HG02763 (cell line): ENCODE results near the gene TLE6.
"Not testable (repeated sequence)": the region's sequence is repeated elsewhere in the genome, so short reads cannot be mapped to it uniquely, and the experiment has no call there.

Experiments used
- ATAC-seq: cut with Tn5 transposase; IDR thresholded peaks from one replicate; pipeline ENCODE4 v1.9.1; 2021; ENCODE audit warnings: mild to moderate bottlenecking, moderate library complexity; ENCODE audit not compliant: unreplicated experiment

The TLE6 gene

GRCh38 chr19:2973229-2973628 is 4.1 kb upstream of the TLE6 start:
- ATAC-seq, result no peak

- ATAC-seq, result no peak
These were observed 2.9 kb upstream of the TLE6 start for GRCh38 chr19:2974342-2975041.

- no peak for ATAC-seq
These were observed 759 bp upstream of the TLE6 start for GRCh38 chr19:2976609-2977000.

- no peak for ATAC-seq
These were observed 378 bp downstream of the TLE6 start for GRCh38 chr19:2977746-2978138.

GRCh38 chr19:2978166-2978767 is 903 bp downstream of the TLE6 start:
- no peak for ATAC-seq

GRCh38 chr19:2978772-2979171 is 1.4 kb downstream of the TLE6 start:
- no peak for ATAC-seq

- no peak for ATAC-seq
These were observed 4.5 kb downstream of the TLE6 start for GRCh38 chr19:2981898-2982297.

GRCh38 chr19:2982561-2982960 is 5.2 kb downstream of the TLE6 start:
- no peak for ATAC-seq

- ATAC-seq, result no peak
These were observed 5.6 kb downstream of the TLE6 start for GRCh38 chr19:2982983-2983350.

- ATAC-seq, result no peak
These were observed 6.2 kb downstream of the TLE6 start for GRCh38 chr19:2983351-2984214.

- no peak for ATAC-seq
These were observed 6.8 kb downstream of the TLE6 start for GRCh38 chr19:2984215-2984528.

- no peak for ATAC-seq
These were observed 9.7 kb downstream of the TLE6 start for GRCh38 chr19:2986951-2987524.

- ATAC-seq, result no peak
These were observed 10.4 kb downstream of the TLE6 start for GRCh38 chr19:2987797-2988196.

- no peak for ATAC-seq
These were observed 11.2 kb downstream of the TLE6 start for GRCh38 chr19:2988568-2988967.

- ATAC-seq, result no peak
These were observed 12.0 kb downstream of the TLE6 start for GRCh38 chr19:2989236-2989946.

- ATAC-seq, result not testable (repeated sequence)
These were observed 15.0 kb downstream of the TLE6 start for GRCh38 chr19:2992333-2992732.

- no peak for ATAC-seq
These were observed 15.6 kb downstream of the TLE6 start for GRCh38 chr19:2992958-2993357.

GRCh38 chr19:2993579-2993978 is 16.2 kb downstream of the TLE6 start:
- no peak for ATAC-seq

- no peak for ATAC-seq
These were observed 17.3 kb downstream of the TLE6 start for GRCh38 chr19:2994588-2995131.

- ATAC-seq, result no peak
These were observed 20.4 kb downstream of the TLE6 start for GRCh38 chr19:2997720-2998119.

GRCh38 chr19:2998642-2999041 is 21.3 kb downstream of the TLE6 start:
- ATAC-seq, result no peak
